ENCODE measurements around the gene SUPT6H.
A peak's percentile ranks its signal among the peaks of the same experiment; 100 is the strongest.

Gene SUPT6H

DNA sequence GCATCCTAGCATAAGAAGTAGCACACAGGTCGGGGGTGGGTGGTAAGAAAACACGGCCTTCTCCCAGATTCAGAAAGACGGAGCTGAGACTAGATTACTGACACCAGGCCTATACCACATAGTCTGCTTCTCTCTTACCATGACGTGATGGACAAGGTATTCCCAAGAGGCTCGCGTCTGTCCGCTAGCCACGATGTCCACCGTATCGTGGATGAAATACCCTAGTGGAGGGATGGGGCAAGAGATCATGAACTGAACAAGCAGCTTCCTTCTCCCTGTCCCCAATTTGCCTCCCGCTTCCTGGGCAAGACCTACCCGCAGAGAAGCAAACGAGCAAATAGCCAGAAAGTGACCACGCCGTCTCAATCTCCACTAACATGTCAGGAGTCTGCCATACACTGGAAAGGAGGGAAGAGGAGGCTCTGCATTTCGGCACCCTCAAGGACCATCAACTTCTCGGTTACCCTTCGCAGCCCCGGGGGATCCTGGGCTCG, 63.2 kb downstream of the SUPT6H start (continued):
- TF ChIP-seq, protein P1, sequence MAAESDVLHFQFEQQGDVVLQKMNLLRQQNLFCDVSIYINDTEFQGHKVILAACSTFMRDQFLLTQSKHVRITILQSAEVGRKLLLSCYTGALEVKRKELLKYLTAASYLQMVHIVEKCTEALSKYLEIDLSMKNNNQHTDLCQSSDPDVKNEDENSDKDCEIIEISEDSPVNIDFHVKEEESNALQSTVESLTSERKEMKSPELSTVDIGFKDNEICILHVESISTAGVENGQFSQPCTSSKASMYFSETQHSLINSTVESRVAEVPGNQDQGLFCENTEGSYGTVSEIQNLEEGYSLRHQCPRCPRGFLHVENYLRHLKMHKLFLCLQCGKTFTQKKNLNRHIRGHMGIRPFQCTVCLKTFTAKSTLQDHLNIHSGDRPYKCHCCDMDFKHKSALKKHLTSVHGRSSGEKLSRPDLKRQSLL (tag by site-specific recombination; IDR thresholded peaks at IDR 0.05): no peak
- TF ChIP-seq ZEB2 (tag by site-specific recombination; IDR thresholded peaks at IDR 0.05): peak; percentile 90
- TF ChIP-seq ZNF140 (tag by site-specific recombination; IDR thresholded peaks at IDR 0.05): no peak
- 0 out of 2 replicates have a peak, but pooled peaks have one; percentile 53 for TF ChIP-seq ZNF561 (tag by site-specific recombination; IDR thresholded peaks at IDR 0.05; ENCODE audit: borderline replicate concordance)
- TF ChIP-seq, protein P2, sequence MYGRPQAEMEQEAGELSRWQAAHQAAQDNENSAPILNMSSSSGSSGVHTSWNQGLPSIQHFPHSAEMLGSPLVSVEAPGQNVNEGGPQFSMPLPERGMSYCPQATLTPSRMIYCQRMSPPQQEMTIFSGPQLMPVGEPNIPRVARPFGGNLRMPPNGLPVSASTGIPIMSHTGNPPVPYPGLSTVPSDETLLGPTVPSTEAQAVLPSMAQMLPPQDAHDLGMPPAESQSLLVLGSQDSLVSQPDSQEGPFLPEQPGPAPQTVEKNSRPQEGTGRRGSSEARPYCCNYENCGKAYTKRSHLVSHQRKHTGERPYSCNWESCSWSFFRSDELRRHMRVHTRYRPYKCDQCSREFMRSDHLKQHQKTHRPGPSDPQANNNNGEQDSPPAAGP (tag by site-specific recombination; IDR thresholded peaks at IDR 0.05): peak; percentile 13
- TF ChIP-seq ZNF843 (tag by site-specific recombination; IDR thresholded peaks at IDR 0.05): peak; percentile 33
- TF ChIP-seq ZBTB17 (tag by site-specific recombination; IDR thresholded peaks at IDR 0.05): 0 out of 2 replicates have a peak, but pooled peaks have one; percentile 86
- no peak for TF ChIP-seq ZFP41 (tag by site-specific recombination; IDR thresholded peaks at IDR 0.05; ENCODE audit: borderline replicate concordance)
- TF ChIP-seq ZNF324 (tag by site-specific recombination; IDR thresholded peaks at IDR 0.05): peak; percentile 80

DNA sequence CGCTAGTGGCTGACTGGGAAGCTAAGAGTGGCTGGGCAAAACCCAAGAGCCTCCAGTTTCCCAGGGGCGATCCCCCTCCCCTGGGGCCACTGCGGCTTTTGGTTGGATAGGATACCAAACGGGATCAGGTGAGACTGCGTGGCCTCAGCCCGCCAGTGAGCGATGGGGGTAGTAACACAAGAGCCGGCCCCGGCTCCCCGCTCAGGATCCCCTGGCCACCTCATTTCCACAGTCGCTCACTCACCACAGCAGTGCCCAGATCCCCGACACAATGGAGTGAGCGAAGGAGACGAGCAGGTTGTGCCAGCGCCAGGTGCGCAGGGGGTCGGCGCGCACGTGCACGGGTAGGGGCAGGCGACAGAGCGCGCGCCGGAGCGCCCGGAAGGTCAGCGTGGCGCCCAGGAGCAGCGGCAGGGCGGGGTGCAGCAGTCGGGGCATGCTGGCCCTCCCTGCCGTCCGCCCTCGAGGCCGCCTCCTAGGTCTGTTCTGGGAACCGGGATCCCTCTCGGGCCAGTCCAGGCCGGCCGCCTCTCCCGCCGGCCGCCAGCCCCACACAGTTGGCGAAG, 63.7 kb downstream of the SUPT6H start:
- H3K36me3 ChIP-seq (ENCODE audit: control insufficient read depth in 2 of 2, insufficient read depth in 1 of 2, low read length in 2 of 2): peaks cover 25 to 46% of the 10 kb centered on the region in 2 experiments
- ChIA-PET POLR2A (interaction anchor here (0.6 to 6.7 kb wide), 30 partner anchors 10 to 359 kb away, joined by 3 to 448 read pairs (median 5); partner anchors contain the start of genes BLTP2, DHRS13, ERAL1 and FAM222B), CTCF (interaction anchor here (0.6 to 13.6 kb wide), 38 partner anchors 9 to 1028 kb away, joined by 3 to 445 read pairs (median 7); partner anchors contain the start of genes BLTP2, DHRS13, FLOT2 and PROCA1)
- peak overlapping the region; percentile 99 for H3K27ac ChIP-seq (ENCODE audit: extremely low read depth, low read depth, low read length)
- H3K4me3 ChIP-seq (ENCODE audit: low read depth, low read length): peak overlapping the region; percentile 55
- peaks cover 9% of the 10 kb centered on the region; the same call in 1 of the 2 replicates for H3K4me1 ChIP-seq (ENCODE audit: control insufficient read depth, insufficient read depth, low read length)
- H3K9me3 ChIP-seq (ENCODE audit: control insufficient read depth, insufficient read depth, low read depth, low read length): no peaks in the 10 kb centered on the region
- TF ChIP-seq KLF8 (tag by site-specific recombination; IDR thresholded peaks at IDR 0.05): peak; percentile 85
- peak; percentile 45; the same call in 1 of the 2 replicates for TF ChIP-seq YY1 (tag by site-specific recombination; IDR thresholded peaks at IDR 0.05)
- no peak; the same call in 1 of the 2 replicates for TF ChIP-seq ZNF24 (tag by site-specific recombination; IDR thresholded peaks at IDR 0.05)
- TF ChIP-seq, protein P3, sequence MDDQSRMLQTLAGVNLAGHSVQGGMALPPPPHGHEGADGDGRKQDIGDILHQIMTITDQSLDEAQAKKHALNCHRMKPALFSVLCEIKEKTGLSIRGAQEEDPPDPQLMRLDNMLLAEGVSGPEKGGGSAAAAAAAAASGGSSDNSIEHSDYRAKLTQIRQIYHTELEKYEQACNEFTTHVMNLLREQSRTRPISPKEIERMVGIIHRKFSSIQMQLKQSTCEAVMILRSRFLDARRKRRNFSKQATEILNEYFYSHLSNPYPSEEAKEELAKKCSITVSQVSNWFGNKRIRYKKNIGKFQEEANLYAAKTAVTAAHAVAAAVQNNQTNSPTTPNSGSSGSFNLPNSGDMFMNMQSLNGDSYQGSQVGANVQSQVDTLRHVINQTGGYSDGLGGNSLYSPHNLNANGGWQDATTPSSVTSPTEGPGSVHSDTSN (CRISPR knock-in tag; IDR thresholded peaks at IDR 0.05): peak; percentile 88; the same call in 1 of the 2 replicates
- TF ChIP-seq ZBTB20 (tag by site-specific recombination; IDR thresholded peaks at IDR 0.05): peak; percentile 87
- TF ChIP-seq ZNF624 (tag by site-specific recombination; IDR thresholded peaks at IDR 0.05): no peak
- peak; percentile 61; the same call in 1 of the 2 replicates for TF ChIP-seq ZNF391 (tag by site-specific recombination; IDR thresholded peaks at IDR 0.05; ENCODE audit: borderline replicate concordance, low read depth)
- no peak for TF ChIP-seq ZNF830 (tag by site-specific recombination; IDR thresholded peaks at IDR 0.05; ENCODE audit: low read depth)
- no peak for TF ChIP-seq ZNF747 (tag by site-specific recombination; IDR thresholded peaks at IDR 0.05)
- TF ChIP-seq ZNF239 (tag by site-specific recombination; IDR thresholded peaks at IDR 0.05): no peak
- TF ChIP-seq ZNF76 (tag by site-specific recombination; IDR thresholded peaks at IDR 0.05; ENCODE audit: borderline replicate concordance, low read depth): peak; percentile 97
- no peak for TF ChIP-seq ZNF571 (tag by site-specific recombination; IDR thresholded peaks at IDR 0.05)
- TF ChIP-seq HOXA7 (CRISPR knock-in tag; IDR thresholded peaks at IDR 0.05; ENCODE audit: borderline replicate concordance): no peak
- TF ChIP-seq, protein P4, sequence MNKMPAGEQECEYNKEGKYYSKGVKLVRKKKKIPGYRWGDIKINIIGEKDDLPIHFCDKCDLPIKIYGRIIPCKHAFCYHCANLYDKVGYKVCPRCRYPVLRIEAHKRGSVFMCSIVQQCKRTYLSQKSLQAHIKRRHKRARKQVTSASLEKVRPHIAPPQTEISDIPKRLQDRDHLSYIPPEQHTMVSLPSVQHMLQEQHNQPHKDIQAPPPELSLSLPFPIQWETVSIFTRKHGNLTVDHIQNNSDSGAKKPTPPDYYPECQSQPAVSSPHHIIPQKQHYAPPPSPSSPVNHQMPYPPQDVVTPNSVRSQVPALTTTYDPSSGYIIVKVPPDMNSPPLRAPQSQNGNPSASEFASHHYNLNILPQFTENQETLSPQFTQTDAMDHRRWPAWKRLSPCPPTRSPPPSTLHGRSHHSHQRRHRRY (tag by site-specific recombination; IDR thresholded peaks at IDR 0.05): no peak
- TF ChIP-seq, protein P5, sequence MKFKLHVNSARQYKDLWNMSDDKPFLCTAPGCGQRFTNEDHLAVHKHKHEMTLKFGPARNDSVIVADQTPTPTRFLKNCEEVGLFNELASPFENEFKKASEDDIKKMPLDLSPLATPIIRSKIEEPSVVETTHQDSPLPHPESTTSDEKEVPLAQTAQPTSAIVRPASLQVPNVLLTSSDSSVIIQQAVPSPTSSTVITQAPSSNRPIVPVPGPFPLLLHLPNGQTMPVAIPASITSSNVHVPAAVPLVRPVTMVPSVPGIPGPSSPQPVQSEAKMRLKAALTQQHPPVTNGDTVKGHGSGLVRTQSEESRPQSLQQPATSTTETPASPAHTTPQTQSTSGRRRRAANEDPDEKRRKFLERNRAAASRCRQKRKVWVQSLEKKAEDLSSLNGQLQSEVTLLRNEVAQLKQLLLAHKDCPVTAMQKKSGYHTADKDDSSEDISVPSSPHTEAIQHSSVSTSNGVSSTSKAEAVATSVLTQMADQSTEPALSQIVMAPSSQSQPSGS (tag by site-specific recombination; IDR thresholded peaks at IDR 0.05; ENCODE audit: low read depth): no peak
- no peak for TF ChIP-seq ZNF211 (tag by site-specific recombination; IDR thresholded peaks at IDR 0.05; ENCODE audit: low read depth)
- no peak for TF ChIP-seq SCRT2 (tag by site-specific recombination; IDR thresholded peaks at IDR 0.05)
- TF ChIP-seq, protein P6, sequence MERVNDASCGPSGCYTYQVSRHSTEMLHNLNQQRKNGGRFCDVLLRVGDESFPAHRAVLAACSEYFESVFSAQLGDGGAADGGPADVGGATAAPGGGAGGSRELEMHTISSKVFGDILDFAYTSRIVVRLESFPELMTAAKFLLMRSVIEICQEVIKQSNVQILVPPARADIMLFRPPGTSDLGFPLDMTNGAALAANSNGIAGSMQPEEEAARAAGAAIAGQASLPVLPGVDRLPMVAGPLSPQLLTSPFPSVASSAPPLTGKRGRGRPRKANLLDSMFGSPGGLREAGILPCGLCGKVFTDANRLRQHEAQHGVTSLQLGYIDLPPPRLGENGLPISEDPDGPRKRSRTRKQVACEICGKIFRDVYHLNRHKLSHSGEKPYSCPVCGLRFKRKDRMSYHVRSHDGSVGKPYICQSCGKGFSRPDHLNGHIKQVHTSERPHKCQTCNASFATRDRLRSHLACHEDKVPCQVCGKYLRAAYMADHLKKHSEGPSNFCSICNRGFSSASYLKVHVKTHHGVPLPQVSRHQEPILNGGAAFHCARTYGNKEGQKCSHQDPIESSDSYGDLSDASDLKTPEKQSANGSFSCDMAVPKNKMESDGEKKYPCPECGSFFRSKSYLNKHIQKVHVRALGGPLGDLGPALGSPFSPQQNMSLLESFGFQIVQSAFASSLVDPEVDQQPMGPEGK (tag by site-specific recombination; IDR thresholded peaks at IDR 0.05): peak; percentile 95
- TF ChIP-seq ZNF776 (tag by site-specific recombination; IDR thresholded peaks at IDR 0.05; ENCODE audit: borderline replicate concordance): no peak
